ENCODE results near the gene HDAC3.

GRCh38 chr5:141609044-141609443 lies 27.6 kb downstream of the HDAC3 start:
- TF ChIP-seq CTCF (conservative IDR thresholded peaks at IDR 0.05; ENCODE audit: low read depth, low read length) (no peak), EZH2 (IDR thresholded peaks at IDR 0.05; ENCODE audit: low read length, unreplicated experiment) (no peak)

Measured in PC-3 (cell line).